Upper lobe of left lung (tissue), 4 donors: ENCODE data around the gene LYRM4.

Experiments
- CTCF ChIP-seq, 6 experiments: fragments of 450-650 bp in 4 of 6; fragments of 200-600 bp in 2 of 6; sonication (generic) in 2 of 6; IDR thresholded peaks; one replicate each; pipeline ENCODE4 v1.5.1; 2016 to 2019; ENCODE audit warnings: antibody characterized with exemption in 6 of 6
- EP300 ChIP-seq, 4 donors: sonication (generic); formaldehyde crosslinking; IDR thresholded peaks; one replicate each; pipeline ENCODE4 v1.5.1; 2017; ENCODE audit warnings: antibody characterized with exemption in 4 of 4, control low read depth in 2 of 4
- POLR2A ChIP-seq, 4 donors: fragments of 450-650 bp; IDR thresholded peaks; one replicate each; pipeline ENCODE4 v1.5.1; 2016 to 2017; ENCODE audit warnings: antibody characterized with exemption in 4 of 4, mild to moderate bottlenecking in 2 of 4
- POLR2AphosphoS5 ChIP-seq, 2 donors: sonication (generic); formaldehyde crosslinking; IDR thresholded peaks; one replicate each; pipeline ENCODE4 v1.5.1; 2017; ENCODE audit warnings: antibody characterized with exemption in 2 of 2

GRCh38 chr6:5094327-5094726 lies 166.4 kb downstream of the LYRM4 start:
- TF ChIP-seq CTCF (IDR thresholded peaks at IDR 0.05) (no peak), EP300 (IDR thresholded peaks at IDR 0.05) (no peak), POLR2A (IDR thresholded peaks at IDR 0.05) (no peak), POLR2AphosphoS5 (IDR thresholded peaks at IDR 0.05) (no peak)
